Fibroblast of lung (primary cell): Measurements from ENCODE around the gene EPO. TPM values are rescaled to one million over a fixed set of nuclear protein-coding genes. Genes with fewer than 3 reads are reported as not detected.

Source experiments
- DNase-seq, 2 donors: peaks; one replicate each; pipeline versions ENCODE4 v3.0.0 to v3.0.0-alpha.2; 2010; ENCODE audit warnings: low read depth in 2 of 2
- H2AFZ ChIP-seq: 2 replicates; pipeline ENCODE4 v1.5.1; 2012; ENCODE audit warnings: low read length, control low read depth, inconsistent platforms
- H3K27ac ChIP-seq: 2 replicates; pipeline ENCODE4 v1.5.1; 2011; ENCODE audit warnings: low read length, control low read depth; ENCODE audit not compliant: insufficient read depth
- H3K27me3 ChIP-seq: 2 replicates; pipeline ENCODE4 v1.5.1; 2011; ENCODE audit warnings: mild to moderate bottlenecking, low read length; ENCODE audit not compliant: control insufficient read depth, insufficient read depth
- H3K36me3 ChIP-seq: 2 replicates; pipeline ENCODE4 v1.5.1; 2011; ENCODE audit warnings: low read length; ENCODE audit not compliant: control insufficient read depth, insufficient read depth
- H3K4me1 ChIP-seq: 2 replicates; pipeline ENCODE4 v1.5.1; 2011; ENCODE audit warnings: low read length; ENCODE audit not compliant: control insufficient read depth, insufficient read depth; ENCODE audit errors: extremely low read depth
- H3K4me2 ChIP-seq: 2 replicates; pipeline ENCODE4 v1.5.1; 2011; ENCODE audit warnings: low read length, control low read depth; ENCODE audit not compliant: insufficient read depth; ENCODE audit errors: extremely low read depth
- H3K4me3 ChIP-seq, 4 experiments: fragments of 200-600 bp in 1 of 4; sonication (generic) in 1 of 4; replicated peaks in 1 of 4; 2 replicates each; pipeline ENCODE4 v1.5.1; 2011 to 2016; ENCODE audit warnings: low read length in 4 of 4, low read depth in 3 of 4, mild to moderate bottlenecking in 3 of 4, control low read depth in 2 of 4, inconsistent platforms in 1 of 4, mixed read lengths in 1 of 4; ENCODE audit not compliant: insufficient read depth in 1 of 4; ENCODE audit errors: control extremely low read depth in 1 of 4
- H3K79me2 ChIP-seq: 2 replicates; pipeline ENCODE4 v1.5.1; 2012; ENCODE audit warnings: mild to moderate bottlenecking, low read length, inconsistent platforms; ENCODE audit not compliant: control insufficient read depth, insufficient read depth
- H3K9ac ChIP-seq: 2 replicates; pipeline ENCODE4 v1.5.1; 2011; ENCODE audit warnings: mild to moderate bottlenecking, low read length, control low read depth; ENCODE audit not compliant: insufficient read depth
- H3K9me3 ChIP-seq: 2 replicates; pipeline ENCODE4 v1.5.1; 2012; ENCODE audit warnings: low read depth, low read length; ENCODE audit not compliant: control insufficient read depth, insufficient read depth
- H4K20me1 ChIP-seq: 2 replicates; pipeline ENCODE4 v1.5.1; 2011; ENCODE audit warnings: low read length; ENCODE audit not compliant: control insufficient read depth, insufficient read depth; ENCODE audit errors: extremely low read depth
- EZH2 ChIP-seq: IDR thresholded peaks from 2 replicates; pipeline ENCODE4 v1.5.1; 2012; ENCODE audit warnings: low read length, control low read depth, mild to moderate bottlenecking; ENCODE audit errors: missing control alignments
- polyA plus RNA-seq, 2 donors: library from polyadenylated mRNA; depleted of rRNA in 1 of 2; stranded (reverse) in 1 of 2; unstranded in 1 of 2; fragments of >200 nt; gene quantifications; 2 replicates each; pipeline ENCODE4 v1.2.1, GENCODE V29; 2011 to 2012; ENCODE audit warnings: missing spikeins in 1 of 2
- total RNA-seq: library from RNA; depleted of rRNA; stranded (reverse); fragments of >200 nt; gene quantifications from 2 replicates; pipeline ENCODE4 v1.2.1, GENCODE V29; 2014
- TF ChIP-seq, protein P1 (sequence below), 2 donors: IDR thresholded peaks in 1 of 2; conservative IDR thresholded peaks in 1 of 2; 1 replicate in 1 of 2; 2 replicates in 1 of 2; pipeline ENCODE4 v1.5.1; 2011 to 2012; ENCODE audit warnings: low read length in 2 of 2, control low read depth in 1 of 2, inconsistent platforms in 1 of 2, low read depth in 1 of 2, mild to moderate bottlenecking in 1 of 2

EPO gene
- total and polyA plus RNA-seq, 2 donors (not counting 1 experiment from before 2014, with no cell fraction given), result not detected

- Histone ChIP-seq H3K4me1 (no peaks in the 10 kb centered on the region), H3K27me3 (no peaks in the 10 kb centered on the region)
Observed at GRCh38 chr7:100708395-100708794, 11.9 kb upstream of the EPO start.

GRCh38 chr7:100710452-100710851 is 9.8 kb upstream of the EPO start:
- H3K4me1 ChIP-seq, result no peaks in the 10 kb centered on the region
- TF ChIP-seq, protein P1, sequence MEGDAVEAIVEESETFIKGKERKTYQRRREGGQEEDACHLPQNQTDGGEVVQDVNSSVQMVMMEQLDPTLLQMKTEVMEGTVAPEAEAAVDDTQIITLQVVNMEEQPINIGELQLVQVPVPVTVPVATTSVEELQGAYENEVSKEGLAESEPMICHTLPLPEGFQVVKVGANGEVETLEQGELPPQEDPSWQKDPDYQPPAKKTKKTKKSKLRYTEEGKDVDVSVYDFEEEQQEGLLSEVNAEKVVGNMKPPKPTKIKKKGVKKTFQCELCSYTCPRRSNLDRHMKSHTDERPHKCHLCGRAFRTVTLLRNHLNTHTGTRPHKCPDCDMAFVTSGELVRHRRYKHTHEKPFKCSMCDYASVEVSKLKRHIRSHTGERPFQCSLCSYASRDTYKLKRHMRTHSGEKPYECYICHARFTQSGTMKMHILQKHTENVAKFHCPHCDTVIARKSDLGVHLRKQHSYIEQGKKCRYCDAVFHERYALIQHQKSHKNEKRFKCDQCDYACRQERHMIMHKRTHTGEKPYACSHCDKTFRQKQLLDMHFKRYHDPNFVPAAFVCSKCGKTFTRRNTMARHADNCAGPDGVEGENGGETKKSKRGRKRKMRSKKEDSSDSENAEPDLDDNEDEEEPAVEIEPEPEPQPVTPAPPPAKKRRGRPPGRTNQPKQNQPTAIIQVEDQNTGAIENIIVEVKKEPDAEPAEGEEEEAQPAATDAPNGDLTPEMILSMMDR (conservative IDR thresholded peaks at IDR 0.05 in 1 of 2, IDR thresholded peaks at IDR 0.05 in 1 of 2; ENCODE audit: low read depth in 1 of 2, low read length in 2 of 2), result no peak
- no peak for TF ChIP-seq EZH2
- no peaks in the 10 kb centered on the region for H3K9me3 ChIP-seq
- no peaks in the 10 kb centered on the region for H4K20me1 ChIP-seq
- H3K4me3 ChIP-seq, result no peak overlapping the region
- peaks cover 13% of the 10 kb centered on the region for H3K79me2 ChIP-seq
- peaks cover 2% of the 10 kb centered on the region for H3K36me3 ChIP-seq
- H2AFZ ChIP-seq, result no peak overlapping the region
- H3K9ac ChIP-seq, result no peak overlapping the region
- no peak overlapping the region for H3K27ac ChIP-seq
- DNase-seq, result no peak
- no peaks in the 10 kb centered on the region for H3K27me3 ChIP-seq
- H3K4me2 ChIP-seq, result no peak overlapping the region

More at GRCh38 chr7:100708395-100708794, 11.9 kb upstream of the EPO start:
- Histone ChIP-seq H3K9ac (no peak overlapping the region), H3K4me2 (no peak overlapping the region), H3K36me3 (peaks cover 2% of the 10 kb centered on the region), H3K79me2 (peaks cover 13% of the 10 kb centered on the region), H4K20me1 (no peaks in the 10 kb centered on the region), H2AFZ (no peak overlapping the region), H3K27ac (no peak overlapping the region), H3K9me3 (no peaks in the 10 kb centered on the region), H3K4me3 (no peak overlapping the region)
- TF ChIP-seq EZH2, result no peak
- TF ChIP-seq, protein P1 (conservative IDR thresholded peaks at IDR 0.05 in 1 of 2, IDR thresholded peaks at IDR 0.05 in 1 of 2; ENCODE audit: low read depth in 1 of 2, low read length in 2 of 2), result no peak
- DNase-seq, result no peak

DNA sequence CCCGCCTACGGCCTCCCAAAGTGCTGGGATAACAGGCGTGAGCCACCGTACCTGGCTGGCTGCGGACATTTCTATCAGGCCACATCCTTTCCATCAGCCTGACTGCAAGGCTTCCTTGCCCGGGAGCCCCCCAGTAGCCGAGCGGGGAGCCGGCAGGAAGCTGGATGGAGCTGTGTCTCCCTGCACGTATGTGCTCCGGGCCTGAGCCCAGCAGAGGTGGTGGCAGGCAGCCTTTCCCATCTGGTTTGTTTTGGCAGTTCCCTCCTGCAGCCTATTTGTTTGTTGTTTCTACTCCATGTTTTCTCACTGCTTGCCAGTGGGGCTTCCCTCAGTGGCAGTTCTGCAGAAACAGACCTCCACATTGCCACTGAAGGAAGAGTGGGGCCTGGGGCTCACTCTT is 8.9 kb upstream of the EPO start:
- Histone ChIP-seq H3K4me2 (no peak overlapping the region), H3K9ac (no peak overlapping the region), H4K20me1 (no peaks in the 10 kb centered on the region), H3K27ac (no peak overlapping the region), H3K79me2 (peaks cover 10% of the 10 kb centered on the region), H2AFZ (no peak overlapping the region), H3K9me3 (no peaks in the 10 kb centered on the region), H3K4me1 (no peaks in the 10 kb centered on the region), H3K4me3 (no peak overlapping the region), H3K36me3 (peaks cover 2% of the 10 kb centered on the region), H3K27me3 (no peaks in the 10 kb centered on the region)
- TF ChIP-seq, protein P1 (conservative IDR thresholded peaks at IDR 0.05 in 1 of 2, IDR thresholded peaks at IDR 0.05 in 1 of 2; ENCODE audit: low read depth in 1 of 2, low read length in 2 of 2), result no peak
- no peak for TF ChIP-seq EZH2
- DNase-seq, result no peak
